Stomach (tissue), 4 donors: ENCODE measurements around the gene CFAP77.

ENCODE experiments used
- CTCF ChIP-seq, 7 experiments: fragments of 450-650 bp in 4 of 7; fragments of 200-600 bp in 3 of 7; sonication (generic) in 3 of 7; IDR thresholded peaks; one replicate each; pipeline ENCODE4 v1.5.1; 2016 to 2019; ENCODE audit warnings: antibody characterized with exemption in 7 of 7, control low read depth in 2 of 7, mild to moderate bottlenecking in 1 of 7
- EP300 ChIP-seq: sonication (generic); formaldehyde crosslinking; IDR thresholded peaks from one replicate; pipeline ENCODE4 v1.6.1; 2017; ENCODE audit warnings: antibody characterized with exemption

GRCh38 chr9:132615774-132616173, 205.8 kb downstream of the CFAP77 start:
- TF ChIP-seq CTCF (IDR thresholded peaks at IDR 0.05) (no peak), EP300 (no peak)
